CD4-positive, alpha-beta T cell (primary cell): ENCODE data around the gene OR10S1. TPM values are rescaled to one million over a fixed set of nuclear protein-coding genes. Genes with fewer than 3 reads are reported as not detected.

ENCODE experiments used
- ATAC-seq: fragments of 200-7000 bp; cut with Tn5 transposase; one replicate; pipeline ENCODE4 v1.10.0; 2022; ENCODE audit warnings: mild to moderate bottlenecking; ENCODE audit not compliant: poor library complexity
- CTCF ChIA-PET: fragments of 350-600 bp; sonication (Branson Sonifier 250); formaldehyde crosslinking; loops from one replicate; lab custom pipeline; 2021; ENCODE audit warnings: antibody characterized with exemption, inconsistent platforms; lab: Charles Lee
- POLR2A ChIA-PET: fragments of 350-600 bp; sonication (Branson Sonifier 250); formaldehyde crosslinking; loops from one replicate; lab custom pipeline; 2021; ENCODE audit warnings: antibody characterized with exemption, inconsistent platforms; lab: Charles Lee
- DNase-seq, 14 experiments: peaks; one replicate each; pipeline ENCODE4 v3.0.0-alpha.2; 2013 to 2020; ENCODE audit warnings: mixed read lengths in 2 of 14
- H3K27ac ChIP-seq, 2 donors: one replicate each; pipeline versions ENCODE4 v1.5.1 to v1.7.0; 2013; ENCODE audit warnings: low read length in 2 of 2, low read depth in 1 of 2, mild to moderate bottlenecking in 1 of 2
- H3K27me3 ChIP-seq, 2 experiments: 1 replicate in 1 of 2; 2 replicates in 1 of 2; pipeline versions ENCODE4 v1.6.1 to v1.7.0; 2013; ENCODE audit warnings: low read length in 2 of 2, control low read depth in 1 of 2, mild to moderate bottlenecking in 1 of 2, moderate library complexity in 1 of 2; ENCODE audit not compliant: insufficient read depth in 2 of 2, control insufficient read depth in 1 of 2
- H3K36me3 ChIP-seq: one replicate; pipeline ENCODE4 v1.6.1; 2013; ENCODE audit warnings: low read length, control low read depth; ENCODE audit not compliant: insufficient read depth
- H3K4me1 ChIP-seq: one replicate; pipeline ENCODE4 v1.6.1; 2013; ENCODE audit warnings: low read length, control low read depth; ENCODE audit not compliant: insufficient read depth
- H3K4me3 ChIP-seq: one replicate; pipeline ENCODE4 v1.5.1; 2013; ENCODE audit warnings: mild to moderate bottlenecking, low read length, moderate library complexity
- H3K9me3 ChIP-seq, 2 experiments: 1 replicate in 1 of 2; 2 replicates in 1 of 2; pipeline versions ENCODE4 v1.6.1 to v1.7.0; 2013; ENCODE audit warnings: low read length in 2 of 2, mild to moderate bottlenecking in 2 of 2, control low read depth in 1 of 2, moderate library complexity in 1 of 2; ENCODE audit not compliant: control insufficient read depth in 1 of 2, insufficient read depth in 1 of 2
- H3K27ac Mint-ChIP-seq: one replicate; pipeline ENCODE4 v1.8.0; 2020; ENCODE audit warnings: mixed read lengths
- H3K27me3 Mint-ChIP-seq: one replicate; pipeline ENCODE4 v1.8.0; 2021; ENCODE audit warnings: mixed read lengths
- H3K36me3 Mint-ChIP-seq: one replicate; pipeline ENCODE4 v1.8.0; 2021; ENCODE audit warnings: low read depth, mixed read lengths
- H3K4me1 Mint-ChIP-seq: one replicate; pipeline ENCODE4 v1.8.0; 2021; ENCODE audit warnings: low read depth, mixed read lengths
- H3K4me3 Mint-ChIP-seq: one replicate; pipeline ENCODE4 v1.8.0; 2020; ENCODE audit warnings: mild to moderate bottlenecking, mixed read lengths
- H3K9me3 Mint-ChIP-seq: one replicate; pipeline ENCODE4 v1.8.0; 2020; ENCODE audit warnings: mixed read lengths
- intact Hi-C, 2 experiments: fragments of 100-400 bp; cut with DNase I in 1 of 2; cut with micrococcal nuclease in 1 of 2; formaldehyde crosslinking; loops; one replicate each; pipeline versions ENCODE4 v1.15.1 to v1.9.0; 2023 to 2025; cut with DNase I, micrococcal nuclease
- total RNA-seq, 174 experiments: library from RNA in 2 of 174; stranded (reverse) in 2 of 174; gene quantifications; one replicate each; pipeline ENCODE4 v1.2.3 and lab custom pipeline; 2021 to 2026
- TF ChIP-seq, protein P1 (sequence below): fragments of 200-600 bp; IDR thresholded peaks from one replicate; pipeline ENCODE4 v1.8.0; 2022; ENCODE audit warnings: antibody characterized with exemption, mild to moderate bottlenecking

Gene OR10S1
- total RNA-seq, 2 experiments from 2014 or later = not detected

DNA sequence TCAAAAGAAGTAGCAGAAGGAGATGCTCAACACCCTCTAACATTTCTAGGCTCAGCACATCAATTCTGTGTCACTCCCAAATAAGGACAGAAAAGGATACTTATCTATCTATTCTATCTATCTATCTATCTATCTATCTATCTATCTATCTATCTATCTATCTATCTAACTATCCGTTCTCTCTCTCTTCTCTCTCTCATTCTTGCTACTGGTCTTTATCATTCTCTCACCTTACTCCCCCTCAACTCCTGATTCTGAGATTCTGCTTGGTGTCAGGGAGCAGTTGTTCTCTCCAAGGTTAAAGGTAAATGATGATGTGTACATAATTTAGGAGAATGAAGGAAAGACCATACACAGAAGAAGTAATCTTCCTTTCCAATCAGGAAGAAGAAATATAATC lies 17.5 kb upstream of the OR10S1 start, which contains the start of gene OR10G6:
Gene OR10G6 (minus strand): TSS at position 43 of the 400 bp plus-strand sequence. CDS start 0 bp downstream, at position 43.
- no peak for ATAC-seq
- no peaks in the 10 kb centered on the region for H3K4me1 ChIP-seq
- CTCF ChIA-PET = no interaction called here

DNA sequence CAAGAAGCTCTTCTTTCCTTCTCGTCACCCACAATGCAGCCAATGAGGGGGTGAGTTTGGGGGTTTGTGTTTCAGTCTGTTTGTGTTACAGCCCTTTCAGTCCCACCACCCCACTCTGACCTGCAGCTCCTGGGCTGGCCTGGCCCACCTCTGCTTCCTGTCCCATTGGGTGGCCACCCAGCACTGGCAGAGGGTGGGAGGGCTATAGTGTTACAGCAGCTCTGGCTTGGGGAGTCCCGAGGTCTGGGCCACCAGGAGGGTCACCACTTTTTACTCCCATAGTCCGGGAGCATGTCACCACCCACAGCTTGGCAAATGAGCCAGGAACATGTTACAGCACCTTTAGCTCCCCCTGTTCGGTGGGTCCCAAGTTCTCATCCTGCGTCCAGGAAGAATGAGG lies 1.7 kb upstream of the OR10S1 start:
- Mint-ChIP-seq H3K4me1 (no peaks in the 10 kb centered on the region), H3K27ac (no peak overlapping the region), H3K4me3 (no peak overlapping the region), H3K9me3 (peaks cover 7% of the 10 kb centered on the region), H3K27me3 (peaks cover 21% of the 10 kb centered on the region), H3K36me3 (no peaks in the 10 kb centered on the region)
- TF ChIP-seq, protein P1, sequence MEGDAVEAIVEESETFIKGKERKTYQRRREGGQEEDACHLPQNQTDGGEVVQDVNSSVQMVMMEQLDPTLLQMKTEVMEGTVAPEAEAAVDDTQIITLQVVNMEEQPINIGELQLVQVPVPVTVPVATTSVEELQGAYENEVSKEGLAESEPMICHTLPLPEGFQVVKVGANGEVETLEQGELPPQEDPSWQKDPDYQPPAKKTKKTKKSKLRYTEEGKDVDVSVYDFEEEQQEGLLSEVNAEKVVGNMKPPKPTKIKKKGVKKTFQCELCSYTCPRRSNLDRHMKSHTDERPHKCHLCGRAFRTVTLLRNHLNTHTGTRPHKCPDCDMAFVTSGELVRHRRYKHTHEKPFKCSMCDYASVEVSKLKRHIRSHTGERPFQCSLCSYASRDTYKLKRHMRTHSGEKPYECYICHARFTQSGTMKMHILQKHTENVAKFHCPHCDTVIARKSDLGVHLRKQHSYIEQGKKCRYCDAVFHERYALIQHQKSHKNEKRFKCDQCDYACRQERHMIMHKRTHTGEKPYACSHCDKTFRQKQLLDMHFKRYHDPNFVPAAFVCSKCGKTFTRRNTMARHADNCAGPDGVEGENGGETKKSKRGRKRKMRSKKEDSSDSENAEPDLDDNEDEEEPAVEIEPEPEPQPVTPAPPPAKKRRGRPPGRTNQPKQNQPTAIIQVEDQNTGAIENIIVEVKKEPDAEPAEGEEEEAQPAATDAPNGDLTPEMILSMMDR = no peak
- ChIA-PET CTCF (no interaction called here), POLR2A (no interaction called here)
- H3K27ac ChIP-seq = no peak overlapping the region
- H3K27me3 ChIP-seq = peaks cover 0 to 2% of the 10 kb centered on the region in 2 experiments
- intact Hi-C loops = no loop called here
- no peak for DNase-seq
- H3K4me1 ChIP-seq = no peaks in the 10 kb centered on the region
- ATAC-seq = no peak
- no peak overlapping the region for H3K4me3 ChIP-seq
- no peaks in the 10 kb centered on the region for H3K36me3 ChIP-seq
- H3K9me3 ChIP-seq = peaks cover 0 to 15% of the 10 kb centered on the region in 2 experiments

More for the DNA sequence above, 17.5 kb upstream of the OR10S1 start, which contains the start of gene OR10G6:
- Histone ChIP-seq H3K36me3 (no peaks in the 10 kb centered on the region), H3K4me3 (no peak within 1 kb of the TSS), H3K9me3 (no peaks in the 10 kb centered on the region), H3K27ac (no peak within 1 kb of the TSS), H3K27me3 (no peaks in the 10 kb centered on the region)
- no peaks in the 10 kb centered on the region for H3K27me3 Mint-ChIP-seq
- no peaks in the 10 kb centered on the region for H3K36me3 Mint-ChIP-seq
- H3K4me1 Mint-ChIP-seq = no peaks in the 10 kb centered on the region
- DNase-seq = no peak
- no peak within 1 kb of the TSS for H3K27ac Mint-ChIP-seq
- POLR2A ChIA-PET = no interaction called here
- H3K9me3 Mint-ChIP-seq = no peaks in the 10 kb centered on the region
- no peak within 1 kb of the TSS for H3K4me3 Mint-ChIP-seq
- intact Hi-C loops = no loop called here
- TF ChIP-seq, protein P1 = no peak

DNA sequence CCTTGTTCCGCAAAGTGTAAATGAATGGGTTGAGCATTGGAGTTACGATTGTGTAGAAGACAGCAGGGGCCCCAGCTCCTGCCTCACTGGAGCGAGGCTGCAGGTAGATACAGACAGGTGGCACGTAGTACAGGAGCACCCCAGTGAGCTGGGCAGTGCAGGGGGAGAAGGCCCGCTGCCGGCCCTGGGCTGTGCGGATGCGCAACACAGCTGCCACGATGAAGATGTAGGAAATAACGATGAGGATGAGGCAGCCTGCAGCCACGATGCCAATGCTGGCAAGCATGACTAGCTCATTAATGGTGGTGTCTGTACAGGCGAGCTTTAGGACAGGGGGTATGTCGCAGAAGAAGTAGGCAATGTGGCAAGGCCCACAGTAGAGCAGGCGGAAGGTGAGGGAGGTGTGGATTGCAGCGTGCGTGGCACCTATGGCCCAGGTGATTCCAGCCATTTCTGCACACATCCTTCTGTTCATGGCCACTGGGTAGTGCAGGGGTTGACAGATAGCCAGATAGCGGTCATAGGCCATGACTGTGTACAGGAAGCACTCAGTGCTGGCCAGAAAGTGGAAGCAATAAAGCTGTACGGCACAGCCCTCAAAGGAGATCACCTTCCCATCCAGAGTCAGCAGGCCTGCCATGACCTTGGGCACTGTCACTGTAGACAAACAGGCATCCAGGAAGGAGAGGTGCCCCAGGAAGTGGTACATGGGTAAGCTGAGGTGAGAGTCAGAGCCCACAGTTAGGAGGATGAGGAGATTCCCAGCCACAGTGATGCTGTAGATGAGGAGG lies 616 bp downstream of the OR10S1 start:
- Histone ChIP-seq H3K4me1 (no peaks in the 10 kb centered on the region), H3K9me3 (peaks cover 0 to 15% of the 10 kb centered on the region in 2 experiments), H3K27me3 (peaks cover 0 to 2% of the 10 kb centered on the region in 2 experiments), H3K27ac (no peak overlapping the region), H3K36me3 (no peaks in the 10 kb centered on the region), H3K4me3 (no peak overlapping the region)
- no peak overlapping the region for H3K4me3 Mint-ChIP-seq
- CTCF ChIA-PET = no interaction called here
- no peak for DNase-seq
- no peak overlapping the region for H3K27ac Mint-ChIP-seq
- H3K4me1 Mint-ChIP-seq = no peaks in the 10 kb centered on the region
- intact Hi-C loops = no loop called here
- no peak for ATAC-seq
- no peaks in the 10 kb centered on the region for H3K36me3 Mint-ChIP-seq
- TF ChIP-seq, protein P1 = no peak
- peaks cover 4% of the 10 kb centered on the region for H3K9me3 Mint-ChIP-seq
- POLR2A ChIA-PET = no interaction called here
- H3K27me3 Mint-ChIP-seq = peaks cover 21% of the 10 kb centered on the region
